SU-DHL-6 (cell line): Measurements from ENCODE around the gene CCNY.

Experiments
- H2AFZ ChIP-seq: fragments of 200-600 bp; sonication (generic); 2 replicates; pipeline ENCODE4 v1.6.1; 2014; ENCODE audit warnings: low read depth, mild to moderate bottlenecking, moderate library complexity, mixed read lengths, antibody characterized with exemption, low read length; ENCODE audit not compliant: severe bottlenecking
- H3F3A ChIP-seq: fragments of 200-600 bp; shearing (Covaris generic); 2 replicates; pipeline ENCODE4 v1.6.0; 2016; ENCODE audit warnings: antibody characterized with exemption, mild to moderate bottlenecking; ENCODE audit not compliant: insufficient read depth
- H3K27ac ChIP-seq: fragments of 200-600 bp; sonication (generic); 2 replicates; pipeline ENCODE4 v1.5.1; 2016; ENCODE audit warnings: low read depth, mild to moderate bottlenecking, low read length, moderate library complexity, mixed read lengths
- H3K27me3 ChIP-seq: fragments of 200-600 bp; sonication (generic), shearing (Covaris generic); 2 replicates; pipeline ENCODE4 v1.6.0; 2014; ENCODE audit warnings: mild to moderate bottlenecking, low read length
- H3K36me3 ChIP-seq: fragments of 200-600 bp; sonication (generic); 2 replicates; pipeline ENCODE4 v1.6.1; 2014; ENCODE audit warnings: mild to moderate bottlenecking, low read length, mixed read lengths
- H3K4me2 ChIP-seq: fragments of 300-600, 200-600 bp; shearing (Covaris generic), sonication (generic); 2 replicates; pipeline ENCODE4 v1.6.0; 2014; ENCODE audit warnings: low read length, low read depth, mild to moderate bottlenecking; ENCODE audit not compliant: poor library complexity, severe bottlenecking
- H3K4me3 ChIP-seq: fragments of 200-600 bp; sonication (generic); 2 replicates; pipeline ENCODE4 v1.5.1; 2014; ENCODE audit warnings: antibody characterized with exemption, low read length, mild to moderate bottlenecking, mixed read lengths; ENCODE audit not compliant: insufficient read depth, poor library complexity, severe bottlenecking
- H3K79me2 ChIP-seq: fragments of 200-600 bp; sonication (generic); 2 replicates; pipeline ENCODE4 v1.6.1; 2014; ENCODE audit warnings: mild to moderate bottlenecking, low read length, moderate library complexity; ENCODE audit not compliant: insufficient read depth
- H3K9ac ChIP-seq: fragments of 200-600 bp; sonication (generic); 2 replicates; pipeline ENCODE4 v1.7.0; 2014; ENCODE audit warnings: mild to moderate bottlenecking, low read length
- H3K9me2 ChIP-seq: fragments of 200-600 bp; sonication (generic); replicated peaks from 2 replicates; pipeline ENCODE4 v1.6.1; 2014; ENCODE audit warnings: low read length; ENCODE audit not compliant: insufficient read depth
- H3K9me3 ChIP-seq: fragments of 200-600 bp; sonication (generic); 2 replicates; pipeline ENCODE4 v1.6.1; 2014; ENCODE audit warnings: low read length, mixed read lengths; ENCODE audit not compliant: insufficient read depth
- H4K20me1 ChIP-seq: fragments of 200-600 bp; sonication (generic); 2 replicates; pipeline ENCODE4 v1.6.1; 2014; ENCODE audit warnings: low read depth, mild to moderate bottlenecking, antibody characterized with exemption, low read length, moderate library complexity, mixed read lengths
- CTCF ChIP-seq: fragments of 200-600 bp; sonication (generic); IDR thresholded peaks from one replicate; pipeline ENCODE4 v1.5.1; 2017; ENCODE audit warnings: antibody characterized with exemption, mild to moderate bottlenecking, low read length, moderate library complexity; ENCODE audit not compliant: insufficient read depth, poor library complexity, severe bottlenecking
- EZH2phosphoT487 ChIP-seq: fragments of 200-600 bp; sonication (generic), shearing (Covaris generic); conservative IDR thresholded peaks from 2 replicates; pipeline ENCODE4 v1.6.1; 2018; ENCODE audit warnings: mild to moderate bottlenecking, antibody characterized with exemption, low read length, moderate library complexity, mixed read lengths

The CCNY gene

GRCh38 chr10:35572583-35572982 is 236.3 kb downstream of the CCNY start:
- no peak overlapping the region for H3K27ac ChIP-seq
- no peaks in the 10 kb centered on the region for H3F3A ChIP-seq
- H3K79me2 ChIP-seq, result no peaks in the 10 kb centered on the region
- H3K4me3 ChIP-seq, result no peak overlapping the region
- no peaks in the 10 kb centered on the region for H4K20me1 ChIP-seq
- TF ChIP-seq EZH2phosphoT487, result no peak
- TF ChIP-seq CTCF, result no peak
- H3K4me2 ChIP-seq, result no peak overlapping the region
- H3K9ac ChIP-seq, result no peak overlapping the region
- no peaks in the 10 kb centered on the region for H3K9me2 ChIP-seq
- H3K36me3 ChIP-seq, result no peaks in the 10 kb centered on the region
- no peaks in the 10 kb centered on the region for H3K9me3 ChIP-seq
- H3K27me3 ChIP-seq, result no peaks in the 10 kb centered on the region
- no peak overlapping the region for H2AFZ ChIP-seq

- no peak overlapping the region for H3K4me3 ChIP-seq
- H3K9ac ChIP-seq, result no peak overlapping the region
- TF ChIP-seq EZH2phosphoT487 (no peak), CTCF (no peak)
Measured at GRCh38 chr10:35573796-35574195, 237.5 kb downstream of the CCNY start.

GRCh38 chr10:35574924-35575352 is 238.6 kb downstream of the CCNY start:
- Histone ChIP-seq H3K9me3 (no peaks in the 10 kb centered on the region), H3K9ac (no peak overlapping the region), H4K20me1 (no peaks in the 10 kb centered on the region), H3K27me3 (no peaks in the 10 kb centered on the region), H3K36me3 (no peaks in the 10 kb centered on the region), H2AFZ (no peak overlapping the region), H3K4me3 (no peak overlapping the region), H3K79me2 (no peaks in the 10 kb centered on the region), H3K27ac (no peak overlapping the region), H3K9me2 (no peaks in the 10 kb centered on the region), H3F3A (no peaks in the 10 kb centered on the region), H3K4me2 (no peak overlapping the region)
- TF ChIP-seq EZH2phosphoT487 (no peak), CTCF (no peak)

More at GRCh38 chr10:35573796-35574195, 237.5 kb downstream of the CCNY start:
- H3K9me2 ChIP-seq, result no peaks in the 10 kb centered on the region
- H4K20me1 ChIP-seq, result no peaks in the 10 kb centered on the region
- no peaks in the 10 kb centered on the region for H3K9me3 ChIP-seq
- H3K27me3 ChIP-seq, result no peaks in the 10 kb centered on the region
- no peak overlapping the region for H2AFZ ChIP-seq
- H3K4me2 ChIP-seq, result no peak overlapping the region
- no peak overlapping the region for H3K27ac ChIP-seq
- no peaks in the 10 kb centered on the region for H3F3A ChIP-seq
- no peaks in the 10 kb centered on the region for H3K36me3 ChIP-seq
- no peaks in the 10 kb centered on the region for H3K79me2 ChIP-seq
